ENCODE results near the gene TMEM154.

DNA sequence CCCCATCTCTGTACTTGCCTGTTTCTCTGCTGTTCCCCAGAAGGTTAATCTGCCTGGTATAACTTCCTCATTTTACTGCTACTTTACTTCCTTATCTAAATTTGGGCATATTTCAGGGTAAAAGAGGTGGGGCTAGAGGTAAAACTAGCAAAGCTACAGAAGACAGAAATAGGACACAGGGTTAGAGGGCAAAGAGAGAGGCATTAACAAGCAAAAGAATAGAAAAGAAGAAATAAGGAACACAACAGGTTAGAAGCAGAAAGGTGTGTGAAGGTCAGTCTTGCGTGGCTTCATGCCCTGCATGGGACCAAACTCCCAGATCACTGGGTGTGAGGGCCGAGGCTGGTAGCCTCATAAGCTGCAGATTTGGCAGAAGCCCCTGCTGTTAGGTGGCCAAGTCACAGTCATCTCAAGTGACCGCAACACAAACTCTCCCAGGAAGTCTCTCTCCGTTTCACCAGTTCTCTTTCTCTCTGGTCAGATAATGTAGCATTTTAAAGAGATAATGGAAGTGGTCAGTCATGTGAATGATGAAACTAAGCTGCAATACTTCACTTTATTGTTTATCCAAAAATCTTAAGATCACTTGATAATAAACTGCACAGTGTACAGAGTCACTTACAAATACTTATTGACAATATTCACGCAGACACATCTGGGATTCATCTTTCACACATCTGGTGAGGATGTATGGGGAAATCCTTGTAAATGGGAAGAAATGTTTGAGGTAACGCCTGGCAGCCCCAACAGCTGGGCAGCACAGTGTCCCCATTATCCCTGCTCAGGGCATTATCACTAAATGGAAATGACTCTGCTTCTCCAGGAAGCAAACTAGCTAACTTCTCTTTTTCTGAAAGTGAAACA lies 16.4 kb downstream of the TMEM154 start:
- TF ChIP-seq, protein P1, sequence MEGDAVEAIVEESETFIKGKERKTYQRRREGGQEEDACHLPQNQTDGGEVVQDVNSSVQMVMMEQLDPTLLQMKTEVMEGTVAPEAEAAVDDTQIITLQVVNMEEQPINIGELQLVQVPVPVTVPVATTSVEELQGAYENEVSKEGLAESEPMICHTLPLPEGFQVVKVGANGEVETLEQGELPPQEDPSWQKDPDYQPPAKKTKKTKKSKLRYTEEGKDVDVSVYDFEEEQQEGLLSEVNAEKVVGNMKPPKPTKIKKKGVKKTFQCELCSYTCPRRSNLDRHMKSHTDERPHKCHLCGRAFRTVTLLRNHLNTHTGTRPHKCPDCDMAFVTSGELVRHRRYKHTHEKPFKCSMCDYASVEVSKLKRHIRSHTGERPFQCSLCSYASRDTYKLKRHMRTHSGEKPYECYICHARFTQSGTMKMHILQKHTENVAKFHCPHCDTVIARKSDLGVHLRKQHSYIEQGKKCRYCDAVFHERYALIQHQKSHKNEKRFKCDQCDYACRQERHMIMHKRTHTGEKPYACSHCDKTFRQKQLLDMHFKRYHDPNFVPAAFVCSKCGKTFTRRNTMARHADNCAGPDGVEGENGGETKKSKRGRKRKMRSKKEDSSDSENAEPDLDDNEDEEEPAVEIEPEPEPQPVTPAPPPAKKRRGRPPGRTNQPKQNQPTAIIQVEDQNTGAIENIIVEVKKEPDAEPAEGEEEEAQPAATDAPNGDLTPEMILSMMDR (IDR thresholded peaks at IDR 0.05): no peak
- no peak for TF ChIP-seq POLR2A (IDR thresholded peaks at IDR 0.05)
- TF ChIP-seq POLR2AphosphoS5 (IDR thresholded peaks at IDR 0.05): no peak
- no peak for TF ChIP-seq EP300 (IDR thresholded peaks at IDR 0.05)

Measured in sigmoid colon (tissue), 4 donors.